Measurements from ENCODE around the gene HBE1.

Gene HBE1

GRCh38 chr11:5246772-5247471, 22.8 kb downstream of the HBE1 start:
- DNase-seq (ENCODE audit: low spot score): no peak
- TF ChIP-seq CTCF (IDR thresholded peaks at IDR 0.05): no peak
- no peak overlapping the region for H3K4me3 ChIP-seq
- no peak overlapping the region for H3K27ac ChIP-seq

DNA sequence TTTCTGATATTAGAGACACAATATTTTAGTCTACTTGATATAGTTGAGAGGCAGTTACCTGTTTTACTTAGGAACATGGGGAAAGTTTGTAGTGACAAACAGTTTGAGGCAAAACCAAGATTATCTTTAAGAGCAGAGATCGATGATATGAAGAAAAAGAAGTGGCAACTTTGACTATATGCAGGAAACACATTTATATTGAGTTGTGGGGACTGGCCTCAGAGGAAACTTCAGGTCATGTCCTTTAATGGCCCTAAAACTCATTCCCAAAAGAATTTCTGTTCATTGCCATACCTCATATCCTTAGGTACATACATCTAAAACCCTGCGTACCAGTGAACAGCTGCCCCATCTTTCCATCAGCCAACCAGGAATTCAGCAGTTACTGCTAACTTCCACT, 24.6 kb downstream of the HBE1 start:
- no peak for DNase-seq (ENCODE audit: low spot score)
- no peak overlapping the region for H3K4me3 ChIP-seq
- no peak overlapping the region for H3K27ac ChIP-seq
- TF ChIP-seq CTCF (IDR thresholded peaks at IDR 0.05): no peak

DNA sequence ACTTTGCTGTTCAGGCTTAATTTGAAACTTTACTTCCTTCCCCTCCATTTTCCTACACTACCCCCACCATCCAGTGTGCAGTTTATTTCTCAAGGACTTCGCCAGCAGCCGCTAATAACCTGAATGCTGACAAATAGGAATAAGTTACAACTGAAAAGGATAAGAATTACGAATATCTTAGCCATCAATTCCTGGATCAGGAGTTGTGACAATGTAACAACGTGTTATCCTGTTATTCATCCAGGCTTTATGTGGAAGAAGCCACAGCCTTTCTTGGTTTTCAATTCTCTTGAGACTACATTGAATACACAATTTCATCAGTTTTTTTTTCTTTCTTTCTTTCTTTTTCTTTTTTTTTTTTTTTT, 25.9 kb downstream of the HBE1 start:
- no peak overlapping the region for H3K27ac ChIP-seq
- DNase-seq (ENCODE audit: low spot score): no peak
- no peak overlapping the region for H3K4me3 ChIP-seq
- TF ChIP-seq CTCF (IDR thresholded peaks at IDR 0.05): no peak

DNA sequence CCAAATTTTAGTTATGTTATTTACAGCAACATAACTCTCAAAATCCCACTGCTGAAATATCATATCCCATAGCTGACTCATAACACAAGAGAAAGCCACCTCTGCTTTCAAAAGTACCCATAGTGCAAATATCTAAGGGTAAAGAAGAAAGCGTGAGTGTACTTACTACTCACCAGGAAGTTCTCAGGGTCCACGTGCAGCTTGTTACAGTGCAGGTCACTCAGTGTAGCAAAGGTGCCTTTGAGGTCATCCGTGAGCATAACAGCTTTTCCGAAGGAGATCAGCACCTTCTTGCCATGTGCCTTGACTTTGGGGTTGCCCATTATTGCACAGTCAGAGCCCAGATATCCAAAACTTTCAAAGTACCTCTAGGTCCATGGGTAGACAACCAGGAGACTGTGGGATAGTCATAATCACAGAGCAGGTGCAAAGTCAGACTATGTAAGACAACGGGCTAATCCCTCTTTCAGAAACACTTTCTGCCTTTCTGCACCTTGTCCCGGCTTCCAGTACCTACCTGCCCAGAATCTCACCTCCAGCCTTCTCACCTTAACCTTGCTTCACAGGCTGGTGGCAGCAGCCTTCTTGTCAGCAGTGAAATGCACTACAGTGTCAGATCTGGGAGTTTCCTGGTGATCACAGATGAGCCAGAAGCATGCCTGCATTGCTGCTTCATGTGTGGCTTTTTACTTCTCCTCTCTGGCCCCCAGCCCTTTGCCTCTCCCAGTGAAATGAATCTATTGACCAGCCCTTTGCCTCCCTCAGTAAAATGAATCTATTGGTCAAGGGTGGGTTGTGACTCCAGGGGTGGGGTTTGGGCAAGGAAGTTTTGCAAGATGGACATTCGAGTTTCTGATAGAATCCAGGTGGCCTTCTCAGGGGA, 26.6 kb downstream of the HBE1 start:
- DNase-seq (ENCODE audit: low spot score): no peak
- no peak for TF ChIP-seq CTCF (IDR thresholded peaks at IDR 0.05)
- Histone ChIP-seq H3K4me3 (no peak overlapping the region), H3K27ac (no peak overlapping the region)

DNA sequence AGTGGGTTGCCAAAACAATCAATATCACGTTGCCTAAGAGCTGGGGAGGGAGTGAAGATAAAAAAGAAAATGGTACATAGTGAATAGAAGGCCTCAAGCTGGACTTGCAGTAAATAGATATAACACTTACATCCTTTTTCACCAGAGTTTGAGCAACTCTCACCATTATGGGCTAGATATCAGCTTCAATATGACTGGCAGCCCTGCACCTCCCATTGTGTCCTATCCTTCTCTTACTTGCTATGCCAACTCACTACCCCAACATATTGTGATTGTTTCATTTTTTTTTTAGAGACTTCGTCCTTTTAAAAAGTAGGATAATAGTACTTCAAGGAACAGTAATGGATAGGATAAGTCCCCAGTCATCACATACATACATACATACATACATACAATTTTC, 27.5 kb downstream of the HBE1 start:
- no peak for DNase-seq (ENCODE audit: low spot score)
- TF ChIP-seq CTCF (IDR thresholded peaks at IDR 0.05): no peak
- Histone ChIP-seq H3K27ac (no peak overlapping the region), H3K4me3 (no peak overlapping the region)

GRCh38 chr11:5241458-5241857, 28.3 kb downstream of the HBE1 start:
- Histone ChIP-seq H3K27ac (no peak overlapping the region), H3K4me3 (no peak overlapping the region)
- DNase-seq (ENCODE audit: low spot score): no peak
- TF ChIP-seq CTCF (IDR thresholded peaks at IDR 0.05): no peak

DNA sequence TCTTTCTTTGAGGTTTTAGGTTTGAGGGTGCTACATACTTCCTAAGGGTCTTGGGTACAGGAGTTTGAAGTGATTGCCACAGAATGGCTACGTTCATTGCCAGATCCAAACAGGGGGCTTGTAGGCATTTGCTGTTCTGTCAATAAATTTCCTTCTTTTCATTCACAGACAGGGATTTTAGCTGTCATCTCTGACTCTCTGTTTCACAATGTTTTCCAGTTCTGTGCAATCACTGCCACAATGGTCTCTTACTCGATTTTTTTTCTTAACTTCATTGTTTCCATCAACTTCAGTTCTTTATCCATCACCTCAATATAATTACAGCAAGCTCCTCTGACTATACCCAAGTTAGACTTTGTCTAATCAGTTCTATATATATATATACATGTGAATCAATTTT, 29.3 kb downstream of the HBE1 start:
- H3K27ac ChIP-seq: no peak overlapping the region
- DNase-seq (ENCODE audit: low spot score): no peak
- H3K4me3 ChIP-seq: no peak overlapping the region
- TF ChIP-seq CTCF (IDR thresholded peaks at IDR 0.05): no peak
